B cell (primary cell): ENCODE results near the gene GRP. TPM values are rescaled to one million over a fixed set of nuclear protein-coding genes. Genes with fewer than 3 reads are reported as not detected.

ENCODE experiments used
- ATAC-seq: fragments of 200-7000 bp; cut with Tn5 transposase; one replicate; pipeline ENCODE4 v1.10.0; 2021; ENCODE audit warnings: low read depth, mild to moderate bottlenecking, moderate number of reproducible peaks, moderate library complexity
- CTCF ChIA-PET: fragments of 350-600 bp; sonication (Branson Sonifier 250); formaldehyde crosslinking; loops from one replicate; lab custom pipeline; 2021; ENCODE audit warnings: antibody characterized with exemption, inconsistent platforms; lab: Charles Lee
- POLR2A ChIA-PET: fragments of 350-600 bp; sonication (Branson Sonifier 250); formaldehyde crosslinking; loops from one replicate; lab custom pipeline; 2021; ENCODE audit warnings: antibody characterized with exemption; lab: Charles Lee
- DNase-seq: peaks from one replicate; pipeline ENCODE4 v3.0.0; 2013
- H2AFZ ChIP-seq: 2 replicates; pipeline ENCODE4 v1.6.1; 2012; ENCODE audit warnings: mild to moderate bottlenecking, low read depth, low read length; ENCODE audit not compliant: insufficient read depth, poor library complexity, severe bottlenecking
- H3K27ac ChIP-seq, 2 donors: 1 replicate in 1 of 2; 2 replicates in 1 of 2; pipeline ENCODE4 v1.5.1; 2012 to 2013; ENCODE audit warnings: low read length in 2 of 2, mild to moderate bottlenecking in 2 of 2, moderate library complexity in 1 of 2
- H3K27me3 ChIP-seq, 4 experiments: fragments of 200-600 bp in 1 of 4; sonication (generic) in 1 of 4; replicated peaks in 1 of 4; 1 replicate in 2 of 4; 2 replicates in 2 of 4; pipeline versions ENCODE4 v1.6.1 to v1.7.0; 2013 to 2016; ENCODE audit warnings: low read length in 3 of 4, mild to moderate bottlenecking in 2 of 4, mixed read lengths in 1 of 4, moderate library complexity in 1 of 4; ENCODE audit not compliant: insufficient read depth in 4 of 4, control insufficient read depth in 3 of 4; ENCODE audit errors: control extremely low read depth in 1 of 4
- H3K36me3 ChIP-seq, 2 experiments: replicated peaks in 1 of 2; 1 replicate in 1 of 2; 2 replicates in 1 of 2; pipeline versions ENCODE4 v1.6.1 to v1.7.1; 2013; ENCODE audit warnings: low read length in 1 of 2; ENCODE audit not compliant: insufficient read depth in 2 of 2, control insufficient read depth in 1 of 2; ENCODE audit errors: control extremely low read depth in 1 of 2, extremely low read depth in 1 of 2
- H3K4me1 ChIP-seq, 2 donors: fragments of 200-600 bp in 1 of 2; sonication (generic) in 1 of 2; 1 replicate in 1 of 2; 2 replicates in 1 of 2; pipeline versions ENCODE4 v1.5.1 to v1.6.1; 2013 to 2017; ENCODE audit warnings: low read length in 2 of 2; ENCODE audit not compliant: control insufficient read depth in 2 of 2, insufficient read depth in 2 of 2
- H3K4me2 ChIP-seq: replicated peaks from 2 replicates; pipeline ENCODE3; 2012; ENCODE audit warnings: mild to moderate bottlenecking, low read depth, low read length; ENCODE audit not compliant: poor library complexity, severe bottlenecking
- H3K4me3 ChIP-seq, 5 experiments: fragments of 200-600 bp in 1 of 5; sonication (generic) in 1 of 5; 1 replicate in 3 of 5; 2 replicates in 2 of 5; pipeline versions ENCODE4 v1.5.1 to v1.7.0; 2011 to 2016; ENCODE audit warnings: low read length in 4 of 5, mild to moderate bottlenecking in 4 of 5, low read depth in 2 of 5, control low read depth in 1 of 5, moderate library complexity in 1 of 5; ENCODE audit not compliant: insufficient read depth in 1 of 5; ENCODE audit errors: control extremely low read depth in 1 of 5, extremely low read depth in 1 of 5
- H3K79me2 ChIP-seq: fragments of 200-600 bp; sonication (generic); one replicate; pipeline ENCODE4 v1.6.0; 2016; ENCODE audit warnings: low read length; ENCODE audit not compliant: control insufficient read depth, insufficient read depth
- H3K9ac ChIP-seq: fragments of 200-600 bp; sonication (generic); 2 replicates; pipeline ENCODE4 v1.6.1; 2017; ENCODE audit warnings: mild to moderate bottlenecking, low read length, moderate library complexity
- H3K9me3 ChIP-seq, 3 donors: one replicate each; pipeline versions ENCODE4 v1.6.1 to v1.7.1; 2013; ENCODE audit warnings: low read length in 2 of 3; ENCODE audit not compliant: control insufficient read depth in 2 of 3, insufficient read depth in 1 of 3; ENCODE audit errors: control extremely low read depth in 1 of 3
- H4K20me1 ChIP-seq: 2 replicates; pipeline ENCODE4 v1.6.0; 2012; ENCODE audit warnings: mild to moderate bottlenecking, low read length; ENCODE audit not compliant: insufficient read depth, control insufficient read depth, poor library complexity, severe bottlenecking
- H3K27ac Mint-ChIP-seq: one replicate; pipeline ENCODE4 v1.8.0; 2021; ENCODE audit warnings: mixed read lengths
- H3K27me3 Mint-ChIP-seq: one replicate; pipeline ENCODE4 v1.8.0; 2021; ENCODE audit warnings: mixed read lengths
- H3K4me1 Mint-ChIP-seq: one replicate; pipeline ENCODE4 v1.8.0; 2021; ENCODE audit warnings: mixed read lengths
- H3K4me3 Mint-ChIP-seq: one replicate; pipeline ENCODE4 v1.8.0; 2021; ENCODE audit warnings: mixed read lengths
- H3K9me3 Mint-ChIP-seq: one replicate; pipeline ENCODE4 v1.8.0; 2022; ENCODE audit warnings: mixed read lengths; ENCODE audit not compliant: insufficient read depth
- EZH2 ChIP-seq: IDR thresholded peaks from 2 replicates; pipeline ENCODE4 v1.6.1; 2012; ENCODE audit warnings: borderline replicate concordance, low read depth, mild to moderate bottlenecking, moderate library complexity, low read length; ENCODE audit not compliant: insufficient read depth, poor library complexity, severe bottlenecking
- WGBS: methylation state at CpG from one replicate; pipeline ENCODE4 v1.1.5; 2013; ENCODE audit warnings: missing lambda C conversion rate; ENCODE audit not compliant: insufficient coverage; 5-methylcytosine and 5-hydroxymethylcytosine counted together
- intact Hi-C: fragments of 100-400 bp; cut with micrococcal nuclease; formaldehyde crosslinking; loops from one replicate; pipeline ENCODE4 v1.10.0; 2022
- polyA plus RNA-seq: library from polyadenylated mRNA; depleted of rRNA; stranded (reverse); fragments of >200 nt; gene quantifications from 2 replicates; pipeline ENCODE4 v1.2.3, GENCODE V29; 2012
- total RNA-seq, 2 donors: library from RNA; stranded (reverse); fragments of 120-200 nt in 1 of 2; gene quantifications; 1 replicate in 1 of 2; 2 replicates in 1 of 2; pipeline versions ENCODE4 v1.2.3 to v1.2.4, GENCODE V29; 2013 to 2022
- TF ChIP-seq, protein P1 (sequence below): fragments of 200-600 bp; IDR thresholded peaks from one replicate; pipeline ENCODE4 v1.8.0; 2022; ENCODE audit warnings: antibody characterized with exemption, mild to moderate bottlenecking

GRP gene
- total and polyA plus RNA-seq, 2 donors (not counting 1 experiment from before 2014, with no cell fraction given) = not detected

DNA sequence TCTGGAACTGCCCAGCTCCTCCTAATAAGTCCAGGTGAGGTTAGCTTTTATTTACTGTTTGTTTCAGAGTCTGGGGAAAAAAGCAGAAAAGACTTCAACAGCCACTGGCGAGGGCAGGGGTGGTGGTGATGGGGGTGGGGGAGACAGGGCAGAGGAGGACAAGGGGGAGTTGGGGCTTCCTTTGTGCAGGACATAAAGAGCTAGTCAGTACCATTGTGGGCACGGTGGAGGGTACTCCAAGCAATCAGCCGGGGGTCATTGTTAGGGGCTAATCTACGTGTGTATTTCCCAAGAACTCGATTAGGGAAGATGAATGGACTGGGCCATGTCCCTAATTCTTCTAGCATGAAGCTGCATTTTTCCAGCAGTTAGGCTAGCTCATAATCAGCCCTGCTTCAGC is 56.1 kb downstream of the GRP start:
- intact Hi-C loops = no loop called here
- CTCF ChIA-PET = interaction anchor here (0.6 to 1.1 kb wide), 2 partner anchors 25 to 206 kb away, joined by 3 read pairs; no protein-coding TSS in a partner anchor

GRCh38 chr18:59278793-59279192 is 58.8 kb downstream of the GRP start:
- no peak for DNase-seq
- Histone ChIP-seq H3K36me3 (no peaks in the 10 kb centered on the region), H3K27me3 (peaks cover 0 to 43% (median 26%) of the 10 kb centered on the region in 4 experiments), H3K4me3 (no peak overlapping the region), H2AFZ (no peak overlapping the region), H3K9me3 (peaks cover 0 to 8% (median 1%) of the 10 kb centered on the region in 3 donors), H3K27ac (no peak overlapping the region), H3K79me2 (no peaks in the 10 kb centered on the region), H3K4me1 (peaks cover 1 to 5% of the 10 kb centered on the region in 2 donors), H3K4me2 (no peak overlapping the region), H3K9ac (no peak overlapping the region), H4K20me1 (no peaks in the 10 kb centered on the region)
- ChIA-PET POLR2A (no interaction called here), CTCF (no interaction called here)
- ATAC-seq = no peak
- TF ChIP-seq, protein P1, sequence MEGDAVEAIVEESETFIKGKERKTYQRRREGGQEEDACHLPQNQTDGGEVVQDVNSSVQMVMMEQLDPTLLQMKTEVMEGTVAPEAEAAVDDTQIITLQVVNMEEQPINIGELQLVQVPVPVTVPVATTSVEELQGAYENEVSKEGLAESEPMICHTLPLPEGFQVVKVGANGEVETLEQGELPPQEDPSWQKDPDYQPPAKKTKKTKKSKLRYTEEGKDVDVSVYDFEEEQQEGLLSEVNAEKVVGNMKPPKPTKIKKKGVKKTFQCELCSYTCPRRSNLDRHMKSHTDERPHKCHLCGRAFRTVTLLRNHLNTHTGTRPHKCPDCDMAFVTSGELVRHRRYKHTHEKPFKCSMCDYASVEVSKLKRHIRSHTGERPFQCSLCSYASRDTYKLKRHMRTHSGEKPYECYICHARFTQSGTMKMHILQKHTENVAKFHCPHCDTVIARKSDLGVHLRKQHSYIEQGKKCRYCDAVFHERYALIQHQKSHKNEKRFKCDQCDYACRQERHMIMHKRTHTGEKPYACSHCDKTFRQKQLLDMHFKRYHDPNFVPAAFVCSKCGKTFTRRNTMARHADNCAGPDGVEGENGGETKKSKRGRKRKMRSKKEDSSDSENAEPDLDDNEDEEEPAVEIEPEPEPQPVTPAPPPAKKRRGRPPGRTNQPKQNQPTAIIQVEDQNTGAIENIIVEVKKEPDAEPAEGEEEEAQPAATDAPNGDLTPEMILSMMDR = no peak
- TF ChIP-seq EZH2 = no peak
- peaks cover 2% of the 10 kb centered on the region for H3K4me1 Mint-ChIP-seq
- no peaks in the 10 kb centered on the region for H3K9me3 Mint-ChIP-seq
- intact Hi-C loops = no loop called here
- H3K4me3 Mint-ChIP-seq = no peak overlapping the region
- WGBS = 75% methylated on average over 1 of the region's 5 CpGs
- H3K27me3 Mint-ChIP-seq = peaks cover 66% of the 10 kb centered on the region
- H3K27ac Mint-ChIP-seq = no peak overlapping the region

More for the DNA sequence above, 56.1 kb downstream of the GRP start:
- Mint-ChIP-seq H3K27ac (no peak overlapping the region), H3K9me3 (no peaks in the 10 kb centered on the region), H3K4me1 (peaks cover 11% of the 10 kb centered on the region), H3K4me3 (no peak overlapping the region), H3K27me3 (peaks cover 66% of the 10 kb centered on the region)
- H2AFZ ChIP-seq = no peak overlapping the region
- H3K9ac ChIP-seq = no peak overlapping the region
- TF ChIP-seq EZH2 = no peak
- TF ChIP-seq, protein P1 = no peak
- no peaks in the 10 kb centered on the region for H3K36me3 ChIP-seq
- ATAC-seq (no peak), DNase-seq (no peak)
- no peaks in the 10 kb centered on the region for H3K79me2 ChIP-seq
- 35% methylated on average over 2 of the region's 5 CpGs for WGBS
- H3K27me3 ChIP-seq = peaks cover 0 to 65% (median 44%) of the 10 kb centered on the region in 4 experiments
- H3K9me3 ChIP-seq = peaks cover 0 to 27% (median 1%) of the 10 kb centered on the region in 3 donors
- H3K4me3 ChIP-seq = no peak overlapping the region
- H3K4me2 ChIP-seq = no peak overlapping the region
- POLR2A ChIA-PET = no interaction called here
- H3K4me1 ChIP-seq = peaks cover 19 to 29% of the 10 kb centered on the region in 2 donors
- no peak overlapping the region for H3K27ac ChIP-seq
- no peaks in the 10 kb centered on the region for H4K20me1 ChIP-seq
